Memory B cell (primary cell): ENCODE results near the gene HMG20A.

ENCODE experiments used
- ATAC-seq: fragments of 150-1000 bp; cut with Tn5 transposase; 2 replicates; pipeline ENCODE4 v1.10.0; 2021; ENCODE audit warnings: low read depth, mild to moderate bottlenecking, moderate library complexity
- DNase-seq, 2 donors: peaks; one replicate each; pipeline ENCODE4 v3.0.0; 2022; ENCODE audit warnings: low spot score in 2 of 2
- H3K27ac Mint-ChIP-seq: one replicate; pipeline ENCODE4 v1.8.0; 2022; ENCODE audit warnings: mild to moderate bottlenecking, moderate library complexity, mixed read lengths
- H3K27me3 Mint-ChIP-seq: one replicate; pipeline ENCODE4 v1.8.0; 2022; ENCODE audit warnings: mixed read lengths
- H3K36me3 Mint-ChIP-seq: one replicate; pipeline ENCODE4 v1.8.0; 2022; ENCODE audit warnings: mild to moderate bottlenecking, mixed read lengths
- H3K4me1 Mint-ChIP-seq: one replicate; pipeline ENCODE4 v1.8.0; 2022; ENCODE audit warnings: mixed read lengths
- H3K4me3 Mint-ChIP-seq: one replicate; pipeline ENCODE4 v1.8.0; 2022; ENCODE audit warnings: mild to moderate bottlenecking, moderate library complexity, mixed read lengths
- H3K9me3 Mint-ChIP-seq: one replicate; pipeline ENCODE4 v1.8.0; 2022; ENCODE audit warnings: mixed read lengths

The HMG20A gene

DNA sequence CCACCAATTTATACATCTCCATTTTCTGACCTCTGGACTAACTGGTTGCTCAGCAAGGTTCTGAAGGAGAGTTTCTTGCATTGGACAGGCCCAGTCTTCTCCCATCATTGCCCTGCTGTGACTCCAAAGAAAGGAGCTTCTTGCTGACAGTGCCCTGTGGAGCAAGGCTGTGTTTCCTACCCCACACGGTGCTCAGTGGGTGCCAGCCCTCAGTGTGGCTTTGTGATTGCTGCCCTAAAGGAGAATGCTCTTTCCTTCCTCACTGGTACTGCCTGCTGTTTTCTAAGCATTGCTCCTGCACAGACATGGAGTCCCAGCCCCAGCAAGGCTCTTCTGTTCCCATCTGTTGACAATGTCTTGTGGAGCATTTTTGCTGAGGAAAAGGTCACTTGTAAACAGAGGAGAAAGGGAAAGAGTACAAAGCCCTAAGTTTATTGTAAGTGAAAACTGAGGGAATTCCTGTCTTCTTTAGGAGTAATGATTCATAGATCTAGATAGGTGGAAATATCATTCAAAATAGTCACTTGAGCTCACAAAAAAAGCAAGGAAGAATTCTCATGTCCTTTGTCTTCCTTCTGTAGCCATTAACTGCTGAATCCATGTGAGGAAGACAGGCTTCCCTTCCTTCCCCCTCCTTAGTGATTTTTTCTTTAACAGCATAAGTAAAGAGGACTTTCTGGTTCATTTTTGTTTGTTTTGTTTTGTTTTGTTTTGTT, 62.9 kb downstream of the HMG20A start:
- Mint-ChIP-seq H3K36me3 (peaks cover 34% of the 10 kb centered on the region), H3K4me1 (peaks cover 9% of the 10 kb centered on the region), H3K4me3 (no peak overlapping the region), H3K27ac (no peak overlapping the region), H3K27me3 (no peaks in the 10 kb centered on the region), H3K9me3 (no peaks in the 10 kb centered on the region)
- no peak for DNase-seq
- no peak for ATAC-seq

DNA sequence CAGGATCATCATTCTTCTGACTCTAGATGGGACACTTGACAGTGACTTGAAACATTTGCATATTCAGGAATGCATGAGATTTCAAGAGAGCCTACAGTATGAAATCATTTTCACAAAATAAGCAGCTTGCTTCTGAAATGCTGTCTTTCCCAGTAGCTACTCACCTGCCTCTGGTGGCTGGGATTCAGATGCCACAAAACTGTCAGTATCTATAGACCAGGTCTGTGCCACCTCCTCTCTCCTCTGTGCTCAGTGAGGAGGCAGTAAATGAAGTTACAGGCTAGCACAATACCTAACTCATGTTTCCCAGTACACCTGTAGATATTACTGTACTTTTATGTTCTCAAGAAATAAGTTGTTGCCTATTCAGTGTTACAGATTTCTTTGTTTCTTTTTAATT, 64.3 kb downstream of the HMG20A start:
- H3K27ac Mint-ChIP-seq = peak overlapping the region; percentile 5
- ATAC-seq (no peak), DNase-seq (no peak)
- peaks cover 32% of the 10 kb centered on the region for H3K36me3 Mint-ChIP-seq
- no peak overlapping the region for H3K4me3 Mint-ChIP-seq
- H3K27me3 Mint-ChIP-seq = no peaks in the 10 kb centered on the region
- no peaks in the 10 kb centered on the region for H3K9me3 Mint-ChIP-seq
- peaks cover 9% of the 10 kb centered on the region for H3K4me1 Mint-ChIP-seq

DNA sequence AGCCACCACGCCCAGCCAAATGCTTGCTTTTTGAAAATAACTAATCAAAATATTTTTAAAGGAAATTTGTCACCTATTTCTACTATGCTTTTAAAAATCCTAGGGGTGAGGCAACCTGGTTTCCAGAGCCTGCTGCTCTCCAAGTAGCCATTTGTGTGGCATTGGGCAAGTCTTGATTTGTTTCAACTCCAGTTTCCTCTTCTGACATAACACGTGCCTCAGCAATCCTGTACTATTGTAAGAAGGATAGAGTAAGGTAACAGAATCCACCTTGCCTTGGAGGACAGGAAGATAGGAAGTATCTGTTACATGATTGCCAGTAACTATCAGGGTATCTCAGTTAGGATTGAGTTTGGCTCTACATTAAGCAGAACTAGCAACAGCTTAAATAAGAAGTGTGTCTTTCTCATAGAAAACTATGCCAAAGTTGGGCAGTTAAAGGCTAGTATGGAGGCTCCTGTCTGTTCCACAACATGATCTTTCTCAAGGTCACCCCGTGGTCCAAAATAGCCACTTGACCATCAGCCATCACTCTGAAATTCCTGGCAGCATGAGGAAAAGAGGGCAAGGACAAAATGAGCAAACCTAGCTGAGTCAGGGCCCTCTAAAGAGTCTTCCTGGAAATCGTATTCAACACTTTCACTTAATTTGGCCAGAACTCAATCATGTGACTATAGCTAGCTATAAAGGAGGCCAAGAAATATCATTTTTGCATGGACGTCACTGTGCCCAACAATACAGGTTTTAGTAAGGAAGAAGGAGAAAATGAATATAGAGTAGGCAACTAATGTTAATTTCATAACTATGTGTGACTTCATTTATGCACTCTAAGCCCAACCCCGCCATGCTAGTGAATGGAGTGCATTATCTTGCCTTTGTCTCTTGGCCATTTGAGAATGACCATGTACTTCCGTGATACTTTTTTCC, 66.1 kb downstream of the HMG20A start:
- Mint-ChIP-seq H3K27ac (peak overlapping the region; percentile 40), H3K9me3 (no peaks in the 10 kb centered on the region), H3K4me3 (no peak overlapping the region), H3K27me3 (no peaks in the 10 kb centered on the region), H3K4me1 (peaks cover 9% of the 10 kb centered on the region), H3K36me3 (peaks cover 26% of the 10 kb centered on the region)
- ATAC-seq (no peak), DNase-seq (no peak)

- peaks cover 10% of the 10 kb centered on the region for H3K4me1 Mint-ChIP-seq
- no peaks in the 10 kb centered on the region for H3K27me3 Mint-ChIP-seq
- ATAC-seq (no peak), DNase-seq (no peak)
- H3K27ac Mint-ChIP-seq = peak overlapping the region; percentile 40
- H3K4me3 Mint-ChIP-seq = no peak overlapping the region
- H3K9me3 Mint-ChIP-seq = no peaks in the 10 kb centered on the region
- peaks cover 24% of the 10 kb centered on the region for H3K36me3 Mint-ChIP-seq
These were observed 66.8 kb downstream of the HMG20A start for GRCh38 chr15:77487469-77487842.

DNA sequence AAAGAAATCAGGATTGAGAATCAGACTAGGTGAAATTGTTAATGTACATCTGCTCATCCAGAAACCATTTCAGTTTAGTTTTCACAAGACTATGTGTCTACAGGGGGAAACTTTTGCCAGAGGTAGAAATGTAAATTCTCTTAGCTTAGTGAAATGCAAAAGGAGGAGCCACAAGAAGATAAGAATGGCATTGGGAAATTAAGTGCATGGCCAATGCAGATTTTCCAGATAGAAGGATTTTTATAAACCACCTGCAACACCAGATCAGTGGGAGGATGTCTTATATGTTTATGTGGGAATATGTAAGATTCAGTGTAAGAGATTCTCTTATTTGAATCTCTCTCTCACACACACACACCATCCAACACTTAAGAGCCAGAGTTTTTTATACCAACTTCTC, 67.2 kb downstream of the HMG20A start:
- Mint-ChIP-seq H3K4me3 (no peak overlapping the region), H3K27ac (no peak overlapping the region), H3K27me3 (no peaks in the 10 kb centered on the region), H3K4me1 (peaks cover 13% of the 10 kb centered on the region), H3K36me3 (peaks cover 21% of the 10 kb centered on the region), H3K9me3 (no peaks in the 10 kb centered on the region)
- no peak for ATAC-seq
- no peak for DNase-seq

GRCh38 chr15:77489647-77490046, 69.0 kb downstream of the HMG20A start:
- DNase-seq (no peak), ATAC-seq (no peak)
- no peaks in the 10 kb centered on the region for H3K27me3 Mint-ChIP-seq
- H3K4me1 Mint-ChIP-seq = peaks cover 21% of the 10 kb centered on the region
- H3K27ac Mint-ChIP-seq = peak overlapping the region; percentile 56
- peaks cover 12% of the 10 kb centered on the region for H3K36me3 Mint-ChIP-seq
- no peak overlapping the region for H3K4me3 Mint-ChIP-seq
- H3K9me3 Mint-ChIP-seq = no peaks in the 10 kb centered on the region

GRCh38 chr15:77493324-77493907, 72.7 kb downstream of the HMG20A start:
- Mint-ChIP-seq H3K4me3 (peak overlapping the region; percentile 11), H3K4me1 (peaks cover 15% of the 10 kb centered on the region), H3K36me3 (peaks cover 3% of the 10 kb centered on the region), H3K27ac (peak overlapping the region; percentile 40), H3K27me3 (no peaks in the 10 kb centered on the region), H3K9me3 (no peaks in the 10 kb centered on the region)
- ATAC-seq (peak; percentile 90), DNase-seq (no peak)

DNA sequence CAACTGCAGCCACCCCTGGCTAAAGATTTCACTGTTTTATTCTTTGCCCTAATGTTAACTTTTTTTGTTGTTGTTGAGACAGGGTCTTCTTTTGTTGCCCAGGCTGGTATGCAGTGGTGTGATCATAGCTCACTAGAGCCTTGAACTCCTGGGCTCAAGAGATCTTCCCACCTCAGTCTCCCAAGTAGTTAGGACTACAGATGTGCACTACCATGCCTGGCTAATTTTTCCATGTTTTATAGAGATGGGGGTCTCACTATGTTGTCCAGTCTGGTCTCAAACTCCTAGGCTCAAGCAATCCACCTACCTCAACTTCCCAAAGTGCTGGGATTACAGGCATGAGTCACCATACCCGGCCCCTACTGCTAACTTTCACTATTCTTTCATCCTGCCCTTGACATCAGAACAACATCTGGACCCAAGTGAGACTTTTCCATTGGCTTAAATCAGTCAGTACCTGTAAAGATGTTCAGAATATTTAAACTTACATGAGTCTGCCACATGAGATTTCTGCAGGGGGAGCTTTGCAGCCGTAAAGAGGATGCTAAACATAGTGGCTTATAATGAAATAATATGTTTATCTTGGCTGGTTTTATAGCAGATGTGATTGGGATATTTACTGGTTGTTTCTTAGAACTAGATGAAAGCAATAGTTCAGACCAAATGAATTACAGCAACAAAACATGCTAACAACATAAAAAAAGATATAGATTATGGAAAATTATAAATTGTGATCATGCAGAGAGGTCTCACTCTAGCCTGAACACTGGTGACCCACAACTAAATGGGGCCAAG, 73.6 kb downstream of the HMG20A start:
- peak overlapping the region; percentile 40 for H3K27ac Mint-ChIP-seq
- peaks cover 15% of the 10 kb centered on the region for H3K4me1 Mint-ChIP-seq
- no peak for DNase-seq

DNA sequence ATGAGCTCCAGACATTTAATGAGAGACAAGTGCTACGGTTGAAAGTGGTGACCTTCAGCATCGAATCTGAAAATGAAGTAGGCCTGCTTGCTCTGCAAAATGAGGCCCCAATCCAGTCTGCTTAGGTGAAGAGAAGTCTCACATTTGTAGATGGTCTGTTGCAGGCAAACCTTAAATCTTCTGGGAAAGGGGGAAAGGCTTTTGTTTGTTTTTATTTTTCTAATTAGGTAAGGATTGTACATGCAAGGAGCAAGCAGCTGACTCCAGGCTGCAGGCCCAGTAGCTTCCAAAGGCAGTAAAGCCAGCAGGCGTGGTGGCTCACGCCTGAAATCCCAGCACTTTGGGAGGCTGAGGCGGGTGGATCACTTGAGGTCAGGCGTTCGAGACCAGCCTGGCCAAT, 74.3 kb downstream of the HMG20A start:
- H3K4me1 Mint-ChIP-seq = peaks cover 15% of the 10 kb centered on the region
- no peak overlapping the region for H3K27ac Mint-ChIP-seq
- H3K9me3 Mint-ChIP-seq = no peaks in the 10 kb centered on the region
- H3K4me3 Mint-ChIP-seq = no peak overlapping the region
- no peak for ATAC-seq
- no peaks in the 10 kb centered on the region for H3K27me3 Mint-ChIP-seq
- peaks cover 11% of the 10 kb centered on the region for H3K36me3 Mint-ChIP-seq
- no peak for DNase-seq

More for the DNA sequence above, 73.6 kb downstream of the HMG20A start:
- no peak for ATAC-seq
- Mint-ChIP-seq H3K27me3 (no peaks in the 10 kb centered on the region), H3K4me3 (no peak overlapping the region), H3K9me3 (no peaks in the 10 kb centered on the region), H3K36me3 (peaks cover 8% of the 10 kb centered on the region)

DNA sequence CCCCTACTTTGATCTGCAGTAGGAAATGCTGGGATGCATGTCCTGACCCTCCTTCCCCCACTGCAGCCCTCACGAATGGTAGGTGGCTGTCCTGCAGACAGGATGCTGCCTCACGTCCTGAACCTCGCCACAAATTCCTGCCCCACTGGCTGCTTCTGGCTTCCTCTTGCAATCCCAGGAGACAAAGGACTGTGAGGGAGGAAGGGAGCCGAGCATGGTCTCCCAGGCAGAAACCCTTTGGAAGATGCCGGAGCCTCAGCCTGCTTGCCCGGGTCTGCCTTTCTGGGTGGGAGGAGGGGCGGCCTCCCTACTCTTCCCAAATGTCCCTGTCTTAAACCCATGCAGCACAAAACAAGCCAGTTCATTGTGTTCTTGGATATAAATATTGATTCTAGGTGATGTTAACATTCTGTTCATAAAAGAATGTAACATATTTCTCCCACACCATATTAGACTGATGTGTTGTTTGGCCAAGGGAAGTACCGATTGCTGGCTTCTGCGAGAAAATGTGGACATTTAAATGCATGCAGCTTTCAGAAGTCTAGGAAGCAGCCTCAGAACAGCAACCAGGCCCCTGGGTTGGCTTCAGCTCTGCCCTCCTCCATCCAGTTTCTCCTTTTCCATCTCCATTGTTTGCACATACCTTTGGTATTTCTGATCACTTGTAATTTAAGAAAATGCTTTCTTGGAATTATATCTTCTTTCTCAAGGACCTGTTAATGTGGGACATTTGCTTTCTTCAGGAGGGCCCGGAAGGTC, 75.3 kb downstream of the HMG20A start:
- no peaks in the 10 kb centered on the region for H3K9me3 Mint-ChIP-seq
- peaks cover 10% of the 10 kb centered on the region for H3K36me3 Mint-ChIP-seq
- H3K4me3 Mint-ChIP-seq = no peak overlapping the region
- DNase-seq (no peak), ATAC-seq (no peak)
- no peak overlapping the region for H3K27ac Mint-ChIP-seq
- peaks cover 15% of the 10 kb centered on the region for H3K4me1 Mint-ChIP-seq
- H3K27me3 Mint-ChIP-seq = no peaks in the 10 kb centered on the region

DNA sequence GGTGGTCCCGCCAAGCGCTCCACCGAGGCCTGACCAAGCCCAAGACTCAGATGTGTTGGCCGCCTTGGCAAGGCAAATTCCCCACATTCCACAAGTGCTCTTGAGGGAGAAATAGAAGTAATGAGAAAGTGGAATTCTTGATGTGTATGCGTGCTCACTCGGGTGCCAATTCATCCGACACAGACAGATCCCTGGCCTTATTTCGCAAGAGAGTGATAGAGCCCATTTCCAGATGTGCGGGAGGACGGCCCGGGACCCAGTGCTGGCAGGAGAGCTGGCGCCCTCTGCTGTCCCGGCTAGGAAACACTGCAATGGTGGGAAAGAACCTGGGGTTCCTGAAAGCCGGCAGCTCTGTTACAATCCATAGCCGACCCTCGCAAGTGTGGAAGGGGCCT, 76.0 kb downstream of the HMG20A start:
- Mint-ChIP-seq H3K36me3 (peaks cover 13% of the 10 kb centered on the region), H3K4me1 (peaks cover 15% of the 10 kb centered on the region), H3K27me3 (no peaks in the 10 kb centered on the region), H3K4me3 (no peak overlapping the region), H3K9me3 (no peaks in the 10 kb centered on the region), H3K27ac (no peak overlapping the region)
- DNase-seq (peak; percentile 75 to 80), ATAC-seq (peak; percentile 76)

GRCh38 chr15:77497110-77497737, 76.5 kb downstream of the HMG20A start:
- Mint-ChIP-seq H3K4me1 (peaks cover 15% of the 10 kb centered on the region), H3K9me3 (no peaks in the 10 kb centered on the region), H3K27me3 (no peaks in the 10 kb centered on the region), H3K36me3 (peaks cover 13% of the 10 kb centered on the region), H3K4me3 (no peak overlapping the region), H3K27ac (no peak overlapping the region)
- ATAC-seq (no peak), DNase-seq (no peak)

DNA sequence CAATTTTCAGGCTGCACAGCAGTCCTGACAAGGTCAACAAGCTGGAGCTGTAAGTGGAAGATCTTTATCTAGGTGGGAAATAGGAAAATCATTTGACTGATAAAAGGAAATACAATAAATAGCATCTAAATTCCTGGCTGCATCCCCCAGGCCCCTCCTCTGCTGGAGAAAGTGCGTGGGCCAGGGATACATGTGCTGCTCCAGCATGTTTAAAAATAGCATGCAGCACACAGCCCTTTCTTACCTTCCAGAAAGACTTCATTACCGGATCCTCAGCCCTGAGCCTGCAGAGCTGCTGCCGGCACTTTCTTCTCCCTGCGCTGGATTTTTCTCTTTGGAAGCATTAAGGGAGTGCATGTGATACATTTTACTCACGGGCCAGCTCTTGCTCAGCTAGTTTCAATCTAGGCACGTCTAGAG, 77.3 kb downstream of the HMG20A start:
- no peak for ATAC-seq
- Mint-ChIP-seq H3K9me3 (no peaks in the 10 kb centered on the region), H3K4me3 (no peak overlapping the region), H3K36me3 (peaks cover 13% of the 10 kb centered on the region), H3K27ac (no peak overlapping the region), H3K27me3 (no peaks in the 10 kb centered on the region), H3K4me1 (peaks cover 10% of the 10 kb centered on the region)
- DNase-seq = no peak
